ENCODE data around the gene SACM1L.

Gene SACM1L

GRCh38 chr3:45779746-45780735 lies 90.8 kb downstream of the SACM1L start:
- Mint-ChIP-seq H3K27me3 (ENCODE audit: low read depth) (peaks cover 17% of the 10 kb centered on the region), H3K4me1 (ENCODE audit: low read depth) (no peaks in the 10 kb centered on the region), H3K9me3 (no peaks in the 10 kb centered on the region), H3K27ac (no peak overlapping the region), H3K4me3 (no peak overlapping the region), H3K36me3 (ENCODE audit: low read depth) (no peaks in the 10 kb centered on the region)
- DNase-seq (ENCODE audit: low spot score) = no peak

- Mint-ChIP-seq H3K27ac (no peak overlapping the region), H3K27me3 (ENCODE audit: low read depth) (peaks cover 24% of the 10 kb centered on the region), H3K36me3 (ENCODE audit: low read depth) (no peaks in the 10 kb centered on the region), H3K9me3 (no peaks in the 10 kb centered on the region), H3K4me1 (ENCODE audit: low read depth) (no peaks in the 10 kb centered on the region), H3K4me3 (no peak overlapping the region)
- no peak for DNase-seq (ENCODE audit: low spot score)
Measured at GRCh38 chr3:45781271-45781670, 92.1 kb downstream of the SACM1L start.

DNA sequence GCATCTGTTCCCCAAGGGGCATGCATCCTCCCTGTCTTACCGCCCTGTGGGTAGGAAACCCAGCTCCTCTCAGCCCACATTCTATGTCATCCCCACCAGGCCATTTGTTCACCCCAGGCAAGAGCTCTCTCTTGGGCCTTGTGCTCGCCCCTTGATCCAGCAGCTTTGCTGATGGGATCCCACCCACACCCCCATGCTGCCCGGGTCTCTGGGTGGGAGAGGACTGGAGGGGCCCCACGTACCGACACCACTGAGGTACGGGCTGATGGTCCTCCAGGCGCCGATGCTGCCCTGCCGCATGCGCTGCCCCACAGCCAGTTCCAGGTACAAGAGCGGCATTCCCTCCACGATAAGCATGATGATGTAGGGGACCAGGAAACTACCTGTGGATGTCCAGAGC lies 92.6 kb downstream of the SACM1L start:
- no peak for DNase-seq (ENCODE audit: low spot score)
- H3K27me3 Mint-ChIP-seq (ENCODE audit: low read depth) = peaks cover 30% of the 10 kb centered on the region
- H3K4me3 Mint-ChIP-seq = no peak overlapping the region
- H3K9me3 Mint-ChIP-seq = no peaks in the 10 kb centered on the region
- no peaks in the 10 kb centered on the region for H3K36me3 Mint-ChIP-seq (ENCODE audit: low read depth)
- H3K4me1 Mint-ChIP-seq (ENCODE audit: low read depth) = no peaks in the 10 kb centered on the region
- H3K27ac Mint-ChIP-seq = no peak overlapping the region

- Mint-ChIP-seq H3K4me1 (ENCODE audit: low read depth) (no peaks in the 10 kb centered on the region), H3K27me3 (ENCODE audit: low read depth) (peaks cover 35% of the 10 kb centered on the region), H3K36me3 (ENCODE audit: low read depth) (no peaks in the 10 kb centered on the region), H3K9me3 (no peaks in the 10 kb centered on the region), H3K27ac (no peak overlapping the region), H3K4me3 (no peak overlapping the region)
- DNase-seq (ENCODE audit: low spot score) = no peak
Measured at GRCh38 chr3:45782381-45782780, 93.2 kb downstream of the SACM1L start.

DNA sequence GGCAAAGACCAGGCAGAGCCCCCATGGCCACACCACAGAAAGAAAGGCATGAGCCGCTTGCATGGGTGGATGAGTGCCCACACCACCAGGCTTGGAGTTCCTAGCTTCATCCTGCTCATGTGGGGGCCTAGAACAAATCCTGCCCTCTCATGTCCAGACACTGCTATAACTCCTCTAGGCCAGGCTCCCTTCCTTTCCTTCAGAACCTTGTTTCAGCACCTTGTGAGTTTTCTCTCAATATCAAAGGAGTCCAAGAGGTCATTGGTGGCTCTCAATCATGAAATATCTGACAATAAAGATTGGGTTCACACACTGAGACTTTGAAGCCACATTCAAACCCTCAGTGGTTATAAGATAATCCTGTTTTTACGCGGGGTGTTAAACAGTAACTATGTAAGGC lies 94.5 kb downstream of the SACM1L start:
- H3K4me3 Mint-ChIP-seq = no peak overlapping the region
- H3K27me3 Mint-ChIP-seq (ENCODE audit: low read depth) = peaks cover 32% of the 10 kb centered on the region
- no peak overlapping the region for H3K27ac Mint-ChIP-seq
- no peak for DNase-seq (ENCODE audit: low spot score)
- no peaks in the 10 kb centered on the region for H3K4me1 Mint-ChIP-seq (ENCODE audit: low read depth)
- H3K36me3 Mint-ChIP-seq (ENCODE audit: low read depth) = no peaks in the 10 kb centered on the region
- H3K9me3 Mint-ChIP-seq = no peaks in the 10 kb centered on the region

DNA sequence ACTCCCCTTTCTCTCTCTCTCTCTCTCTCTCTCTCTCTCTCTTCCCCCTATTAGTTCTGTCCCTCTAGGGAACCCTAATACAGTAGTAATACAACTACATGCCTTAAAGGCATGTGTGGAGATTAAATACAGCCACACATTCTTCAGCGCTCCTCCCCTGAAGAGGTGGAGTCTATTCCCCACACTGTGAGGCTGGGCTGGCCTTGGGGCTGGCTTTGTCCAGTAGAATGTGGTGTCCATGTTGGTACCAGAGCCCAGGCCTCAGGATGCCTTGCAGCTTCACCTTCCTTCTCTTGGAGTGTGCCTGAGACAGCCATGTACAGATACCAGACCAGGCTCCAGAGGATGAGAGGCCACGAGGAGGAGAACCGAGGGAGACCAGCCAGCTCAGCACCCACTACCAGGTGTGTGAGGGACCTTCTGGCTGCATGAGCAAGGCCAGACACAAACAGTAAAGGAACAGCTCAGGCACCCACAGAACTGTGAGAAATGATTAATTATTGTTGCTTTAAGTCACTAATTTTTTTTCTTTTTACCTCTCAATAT lies 96.5 kb downstream of the SACM1L start:
- no peaks in the 10 kb centered on the region for H3K36me3 Mint-ChIP-seq (ENCODE audit: low read depth)
- H3K27ac Mint-ChIP-seq = no peak overlapping the region
- H3K4me3 Mint-ChIP-seq = no peak overlapping the region
- peaks cover 43% of the 10 kb centered on the region for H3K27me3 Mint-ChIP-seq (ENCODE audit: low read depth)
- H3K4me1 Mint-ChIP-seq (ENCODE audit: low read depth) = no peaks in the 10 kb centered on the region
- H3K9me3 Mint-ChIP-seq = peaks cover 16% of the 10 kb centered on the region
- no peak for DNase-seq (ENCODE audit: low spot score)

DNA sequence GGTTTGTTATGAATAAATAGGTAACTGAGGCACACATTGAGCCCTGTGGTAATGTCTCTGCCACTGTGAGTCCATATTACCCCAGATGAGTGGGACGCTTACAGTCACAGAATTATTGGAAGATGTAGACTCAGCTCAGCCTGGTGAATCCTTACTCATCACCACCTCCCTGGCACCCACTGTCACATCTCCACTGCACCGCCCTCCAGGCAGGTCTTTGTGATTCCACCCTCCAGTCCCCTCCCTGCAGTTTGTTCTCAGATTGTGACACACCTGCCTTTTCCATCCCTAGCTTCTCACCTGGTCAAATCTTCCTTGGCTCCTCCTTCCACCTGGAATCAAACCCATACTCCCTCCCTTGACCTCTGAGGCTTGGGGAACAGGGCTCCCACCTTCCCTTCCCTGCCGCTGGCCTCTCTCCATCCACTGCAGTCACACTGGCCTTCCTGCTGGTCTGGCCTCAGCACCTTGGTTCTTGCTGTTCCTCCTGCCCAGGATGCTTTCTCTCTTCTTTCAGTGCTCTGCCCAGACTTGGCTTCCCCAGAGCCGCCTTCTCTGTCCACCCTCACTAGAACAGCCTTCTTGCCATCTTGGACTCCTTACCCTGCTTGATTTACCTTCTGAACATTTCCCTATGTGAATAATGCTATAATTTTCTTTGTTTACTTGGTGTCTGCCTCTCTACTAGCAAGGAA lies 97.8 kb downstream of the SACM1L start:
- H3K9me3 Mint-ChIP-seq = peaks cover 16% of the 10 kb centered on the region
- no peak overlapping the region for H3K27ac Mint-ChIP-seq
- peaks cover 52% of the 10 kb centered on the region for H3K27me3 Mint-ChIP-seq (ENCODE audit: low read depth)
- H3K36me3 Mint-ChIP-seq (ENCODE audit: low read depth) = no peaks in the 10 kb centered on the region
- no peak for DNase-seq (ENCODE audit: low spot score)
- H3K4me3 Mint-ChIP-seq = no peak overlapping the region
- no peaks in the 10 kb centered on the region for H3K4me1 Mint-ChIP-seq (ENCODE audit: low read depth)

- peaks cover 52% of the 10 kb centered on the region for H3K27me3 Mint-ChIP-seq (ENCODE audit: low read depth)
Measured at GRCh38 chr3:45787551-45787950, 98.4 kb downstream of the SACM1L start.

DNA sequence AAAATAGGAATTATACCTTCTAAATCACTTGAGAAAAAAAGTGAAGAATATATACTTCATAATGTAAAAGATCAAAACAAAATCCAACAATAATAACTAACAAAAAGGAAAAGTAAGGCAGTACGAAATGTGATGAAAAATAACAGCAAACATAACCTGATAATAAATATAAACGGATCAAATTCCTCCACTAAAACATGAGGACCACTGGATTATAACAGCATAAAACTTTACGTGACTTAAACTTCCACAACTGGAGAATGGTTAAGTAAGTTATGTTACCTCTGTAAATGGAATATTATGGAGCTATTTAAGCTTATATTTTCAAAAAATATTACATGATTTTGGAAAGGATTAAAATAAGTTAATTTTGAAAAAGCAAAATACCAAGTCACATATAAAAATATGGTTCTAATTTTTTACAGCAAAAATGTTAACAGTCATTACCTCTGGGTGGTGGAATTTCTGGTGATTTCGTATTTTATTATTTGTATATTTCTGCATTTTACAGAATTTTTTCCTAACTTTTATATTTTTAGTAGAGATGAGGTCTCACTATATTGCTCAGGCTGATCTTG lies 100.1 kb downstream of the SACM1L start:
- no peaks in the 10 kb centered on the region for H3K36me3 Mint-ChIP-seq (ENCODE audit: low read depth)
- peaks cover 64% of the 10 kb centered on the region for H3K27me3 Mint-ChIP-seq (ENCODE audit: low read depth)
- H3K4me3 Mint-ChIP-seq = no peak overlapping the region
- no peak overlapping the region for H3K27ac Mint-ChIP-seq
- peaks cover 16% of the 10 kb centered on the region for H3K9me3 Mint-ChIP-seq
- H3K4me1 Mint-ChIP-seq (ENCODE audit: low read depth) = no peaks in the 10 kb centered on the region
- no peak for DNase-seq (ENCODE audit: low spot score)

More at GRCh38 chr3:45787551-45787950, 98.4 kb downstream of the SACM1L start:
- DNase-seq (ENCODE audit: low spot score) = no peak
- Mint-ChIP-seq H3K4me1 (ENCODE audit: low read depth) (no peaks in the 10 kb centered on the region), H3K9me3 (peaks cover 16% of the 10 kb centered on the region), H3K36me3 (ENCODE audit: low read depth) (no peaks in the 10 kb centered on the region), H3K27ac (no peak overlapping the region), H3K4me3 (no peak overlapping the region)

- Mint-ChIP-seq H3K27ac (no peak overlapping the region), H3K4me3 (no peak overlapping the region), H3K27me3 (ENCODE audit: low read depth) (peaks cover 68% of the 10 kb centered on the region), H3K9me3 (peaks cover 16% of the 10 kb centered on the region), H3K4me1 (ENCODE audit: low read depth) (peaks cover 3% of the 10 kb centered on the region), H3K36me3 (ENCODE audit: low read depth) (no peaks in the 10 kb centered on the region)
- DNase-seq (ENCODE audit: low spot score) = no peak
Measured at GRCh38 chr3:45790596-45790995, 101.4 kb downstream of the SACM1L start.

- Mint-ChIP-seq H3K36me3 (ENCODE audit: low read depth) (no peaks in the 10 kb centered on the region), H3K4me1 (ENCODE audit: low read depth) (peaks cover 8% of the 10 kb centered on the region), H3K27me3 (ENCODE audit: low read depth) (peaks cover 65% of the 10 kb centered on the region), H3K4me3 (no peak overlapping the region), H3K27ac (no peak overlapping the region), H3K9me3 (peaks cover 16% of the 10 kb centered on the region)
- no peak for DNase-seq (ENCODE audit: low spot score)
Measured at GRCh38 chr3:45792036-45792435, 102.8 kb downstream of the SACM1L start.

DNA sequence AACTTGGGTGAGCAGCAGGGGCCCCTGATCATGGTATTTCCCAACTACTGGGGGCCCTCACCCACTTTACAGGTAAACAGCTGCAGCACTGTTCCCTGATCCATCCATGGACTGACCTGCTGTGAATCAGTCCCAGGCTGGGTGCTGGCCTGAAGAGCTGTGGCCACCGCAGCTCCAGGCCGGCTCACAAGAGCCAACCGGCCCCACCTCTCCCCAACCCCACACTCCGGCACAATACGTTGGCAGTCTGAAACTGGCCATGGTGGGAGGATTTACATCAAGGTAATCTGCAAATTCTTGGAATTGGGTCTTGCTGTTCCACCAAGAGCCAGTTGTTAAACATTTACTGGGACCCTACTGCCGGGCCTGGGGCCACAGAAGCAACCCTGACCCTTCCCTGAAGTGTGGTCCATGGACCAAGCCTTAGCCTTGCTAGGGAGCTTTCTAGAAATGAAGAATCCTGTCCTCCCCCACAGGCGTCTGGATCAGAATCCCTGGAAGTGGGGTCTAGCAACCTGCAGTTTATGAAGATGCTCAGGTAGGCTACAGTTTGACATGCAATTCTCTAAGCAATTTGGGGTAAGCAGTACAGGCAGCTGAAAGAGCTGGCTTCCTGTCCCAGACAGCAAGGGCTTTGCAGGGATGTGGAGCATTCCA lies 103.4 kb downstream of the SACM1L start:
- H3K4me3 Mint-ChIP-seq = no peak overlapping the region
- no peak for DNase-seq (ENCODE audit: low spot score)
- no peaks in the 10 kb centered on the region for H3K36me3 Mint-ChIP-seq (ENCODE audit: low read depth)
- H3K27ac Mint-ChIP-seq = no peak overlapping the region
- H3K9me3 Mint-ChIP-seq = peaks cover 16% of the 10 kb centered on the region
- H3K4me1 Mint-ChIP-seq (ENCODE audit: low read depth) = peaks cover 8% of the 10 kb centered on the region
- peaks cover 65% of the 10 kb centered on the region for H3K27me3 Mint-ChIP-seq (ENCODE audit: low read depth)

GRCh38 chr3:45793482-45794176 lies 104.4 kb downstream of the SACM1L start:
- no peak for DNase-seq (ENCODE audit: low spot score)
- H3K27ac Mint-ChIP-seq = no peak overlapping the region
- peaks cover 16% of the 10 kb centered on the region for H3K9me3 Mint-ChIP-seq
- H3K4me3 Mint-ChIP-seq = no peak overlapping the region
- H3K27me3 Mint-ChIP-seq (ENCODE audit: low read depth) = peaks cover 71% of the 10 kb centered on the region
- no peaks in the 10 kb centered on the region for H3K36me3 Mint-ChIP-seq (ENCODE audit: low read depth)
- peaks cover 8% of the 10 kb centered on the region for H3K4me1 Mint-ChIP-seq (ENCODE audit: low read depth)

All from T-helper 2 cell treated with Interferon-gamma antibody and Interleukin-4, amounts not matched to agents 5 μg/mL and 100 μg/mL, for 36 hours (primary cell).